ENCODE data around the gene PTK7.

DNA sequence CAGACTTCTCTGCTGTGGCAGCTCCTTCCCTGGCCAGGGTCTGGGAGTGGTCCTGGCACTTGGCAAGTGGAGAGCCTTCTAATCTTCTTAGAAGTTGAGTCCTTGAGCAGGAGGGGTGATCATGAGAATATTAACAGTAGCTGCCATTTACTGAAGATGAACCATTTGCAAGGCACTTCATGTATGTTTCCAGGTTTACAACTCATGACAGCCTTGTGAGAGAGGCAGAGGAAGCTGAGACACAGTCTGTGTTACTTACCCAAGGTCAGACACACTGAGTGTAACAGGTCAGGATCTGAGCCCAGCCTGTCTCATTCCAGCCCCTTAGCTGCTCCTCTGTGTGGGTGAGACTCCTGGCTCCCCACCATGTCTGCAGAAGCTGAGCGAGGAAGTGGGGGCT is 49.4 kb downstream of the PTK7 start:
- TF ChIP-seq SP1 (IDR thresholded peaks at IDR 0.05), result no peak
- no peak for TF ChIP-seq HDGF (IDR thresholded peaks at IDR 0.05; ENCODE audit: borderline replicate concordance)
- TF ChIP-seq SUZ12 (IDR thresholded peaks at IDR 0.05), result no peak
- no peak for TF ChIP-seq FOXA1 (IDR thresholded peaks at IDR 0.05)
- no peak for TF ChIP-seq FOXM1 (IDR thresholded peaks at IDR 0.05; ENCODE audit: borderline replicate concordance)
- TF ChIP-seq CTBP1 (IDR thresholded peaks at IDR 0.05; ENCODE audit: borderline replicate concordance), result no peak
- TF ChIP-seq ELF4 (IDR thresholded peaks at IDR 0.05), result no peak
- TF ChIP-seq ZNF384 (IDR thresholded peaks at IDR 0.05), result no peak

Data from HEK293T (cell line).